ENCODE data around the gene NKD1.

Gene NKD1

GRCh38 chr16:50538411-50539052 is 9.7 kb upstream of the NKD1 start:
- no peak for DNase-seq

GRCh38 chr16:50539053-50539695 is 9.0 kb upstream of the NKD1 start:
- DNase-seq: no peak

GRCh38 chr16:50539822-50540710 is 8.1 kb upstream of the NKD1 start:
- no peak for DNase-seq

- DNase-seq: no peak
Measured at GRCh38 chr16:50540711-50541007, 7.5 kb upstream of the NKD1 start.

GRCh38 chr16:50542703-50543102 is 5.5 kb upstream of the NKD1 start:
- DNase-seq: no peak

- DNase-seq: no peak
Measured at GRCh38 chr16:50546125-50546524, 2.1 kb upstream of the NKD1 start.

- peak; percentile 31 to 58 for DNase-seq
Measured at GRCh38 chr16:50547340-50548124, 664 bp upstream of the NKD1 start.

GRCh38 chr16:50548909-50549560 is 839 bp downstream of the NKD1 start:
- DNase-seq: no peak

GRCh38 chr16:50549561-50549915 is 1.3 kb downstream of the NKD1 start:
- DNase-seq: no peak

- no peak for DNase-seq
Measured at GRCh38 chr16:50550035-50550434, 1.8 kb downstream of the NKD1 start.

GRCh38 chr16:50550866-50551641 is 2.9 kb downstream of the NKD1 start:
- no peak for DNase-seq

- no peak for DNase-seq
Measured at GRCh38 chr16:50552476-50553101, 4.4 kb downstream of the NKD1 start.

- DNase-seq: no peak
Measured at GRCh38 chr16:50553182-50553710, 5.0 kb downstream of the NKD1 start.

GRCh38 chr16:50553731-50554360 is 5.7 kb downstream of the NKD1 start:
- DNase-seq: no peak

GRCh38 chr16:50555269-50555875 is 7.2 kb downstream of the NKD1 start:
- no peak for DNase-seq

GRCh38 chr16:50555952-50556673 is 7.9 kb downstream of the NKD1 start:
- DNase-seq: no peak

- DNase-seq: no peak
Measured at GRCh38 chr16:50557046-50557445, 8.8 kb downstream of the NKD1 start.

GRCh38 chr16:50558913-50559312 is 10.7 kb downstream of the NKD1 start:
- no peak for DNase-seq

GRCh38 chr16:50559342-50559741 is 11.1 kb downstream of the NKD1 start:
- DNase-seq: no peak

Data from Kasumi-1 (cell line).